Activated effector memory CD4-positive, alpha-beta T cell treated with anti-CD3 and anti-CD28 coated beads, Interleukin-2, amount 50 U/mL, for 16 hours (primary cell): ENCODE measurements around the gene OSCP1.

Source experiments
- DNase-seq: peaks from one replicate; pipeline ENCODE4 v3.0.0-alpha.2; 2020

The OSCP1 gene

DNA sequence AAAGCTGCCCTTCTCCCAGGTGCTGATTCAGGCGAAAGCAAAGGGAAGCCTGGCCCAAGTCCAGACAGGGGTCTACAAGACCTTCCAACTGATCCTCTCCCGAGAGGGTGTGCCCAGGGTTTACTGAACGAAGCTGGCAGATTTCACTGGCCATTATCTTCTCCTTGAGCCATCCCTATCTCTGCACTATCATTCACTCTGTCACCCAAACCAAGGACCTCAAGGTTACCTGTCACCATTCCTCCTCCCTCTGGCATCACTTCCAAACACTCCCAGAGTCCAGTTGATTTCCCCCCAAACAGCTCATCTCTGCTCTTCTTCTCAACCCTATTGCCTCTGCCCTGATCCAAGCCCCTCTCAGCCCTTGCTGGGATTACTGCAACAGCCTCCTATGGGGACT lies 69.5 kb downstream of the OSCP1 start:
- no peak for DNase-seq

DNA sequence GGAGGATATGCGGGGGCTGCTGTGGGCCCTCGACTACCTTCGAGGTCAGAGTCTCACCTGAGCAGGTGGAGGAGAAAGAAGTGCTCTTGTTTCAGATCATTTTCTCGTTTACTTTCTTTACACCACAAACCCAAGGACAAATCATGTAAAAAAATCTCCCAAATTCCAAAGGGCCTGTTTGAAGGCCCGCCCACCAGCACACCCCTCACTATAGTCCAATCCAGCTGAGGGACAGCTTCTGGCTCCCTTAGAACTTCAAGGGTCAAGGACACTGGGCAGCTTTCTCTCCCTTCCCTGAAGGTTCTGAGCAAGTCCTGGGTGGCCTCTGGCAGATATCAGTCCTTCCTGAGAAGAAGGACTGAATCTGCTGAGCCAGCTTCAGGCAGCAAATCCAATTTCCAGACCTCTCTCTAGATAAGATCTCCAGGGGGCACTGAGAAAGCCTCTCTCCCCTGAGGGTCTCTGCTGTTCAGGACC lies 70.1 kb downstream of the OSCP1 start:
- DNase-seq: no peak

DNA sequence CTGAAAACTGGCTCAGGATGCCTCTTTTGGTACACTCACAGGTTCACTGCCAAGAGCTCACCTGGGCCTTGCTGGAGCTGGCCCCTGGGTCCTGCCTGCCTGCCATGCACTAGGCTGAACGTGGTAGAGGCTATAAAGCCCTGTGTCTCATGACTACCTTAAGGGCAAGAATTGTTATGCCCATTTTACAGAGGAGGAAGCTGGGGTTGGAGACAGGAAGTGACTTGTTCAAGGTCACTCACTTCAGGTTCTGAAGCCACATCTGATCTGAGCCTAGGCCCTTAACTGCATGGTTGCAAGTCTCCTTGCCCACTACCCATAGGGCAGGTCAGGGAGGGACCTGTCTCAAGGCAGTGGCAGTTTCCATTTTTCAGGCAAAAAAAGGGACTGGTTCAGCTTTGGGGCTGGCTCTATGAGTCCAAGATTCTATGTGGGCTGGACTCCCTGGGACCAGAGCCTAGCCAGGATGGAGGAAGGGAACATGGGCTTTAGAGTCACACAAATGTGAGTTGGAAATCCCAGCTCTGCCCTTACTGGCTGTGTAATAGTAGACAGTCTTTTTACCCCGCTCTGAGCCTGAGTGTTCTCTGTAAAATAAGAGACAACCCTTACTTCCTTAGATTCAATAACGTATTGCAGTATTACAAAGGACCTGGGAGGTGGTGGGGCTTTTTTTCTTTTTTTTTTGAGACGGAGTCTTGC lies 72.3 kb downstream of the OSCP1 start:
- no peak for DNase-seq

DNA sequence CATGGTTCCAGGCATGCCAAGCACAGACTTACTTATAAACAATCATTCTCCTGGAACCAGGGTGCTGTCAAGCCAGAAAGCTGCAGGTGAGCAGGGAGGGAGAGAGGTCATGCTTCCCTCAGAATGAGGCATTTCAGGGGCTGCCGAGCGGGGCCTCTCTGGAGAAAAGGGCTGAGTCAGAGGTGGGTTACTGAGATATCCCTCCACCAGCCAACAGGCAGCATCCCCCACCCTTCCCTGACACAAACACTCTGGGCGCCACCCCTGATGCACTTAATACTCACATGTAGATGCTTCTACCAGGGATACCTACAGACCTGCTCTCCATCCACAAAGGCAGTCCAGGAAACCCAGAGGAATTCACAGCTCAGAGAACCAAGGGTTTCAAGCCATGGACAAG lies 77.6 kb downstream of the OSCP1 start:
- no peak for DNase-seq

DNA sequence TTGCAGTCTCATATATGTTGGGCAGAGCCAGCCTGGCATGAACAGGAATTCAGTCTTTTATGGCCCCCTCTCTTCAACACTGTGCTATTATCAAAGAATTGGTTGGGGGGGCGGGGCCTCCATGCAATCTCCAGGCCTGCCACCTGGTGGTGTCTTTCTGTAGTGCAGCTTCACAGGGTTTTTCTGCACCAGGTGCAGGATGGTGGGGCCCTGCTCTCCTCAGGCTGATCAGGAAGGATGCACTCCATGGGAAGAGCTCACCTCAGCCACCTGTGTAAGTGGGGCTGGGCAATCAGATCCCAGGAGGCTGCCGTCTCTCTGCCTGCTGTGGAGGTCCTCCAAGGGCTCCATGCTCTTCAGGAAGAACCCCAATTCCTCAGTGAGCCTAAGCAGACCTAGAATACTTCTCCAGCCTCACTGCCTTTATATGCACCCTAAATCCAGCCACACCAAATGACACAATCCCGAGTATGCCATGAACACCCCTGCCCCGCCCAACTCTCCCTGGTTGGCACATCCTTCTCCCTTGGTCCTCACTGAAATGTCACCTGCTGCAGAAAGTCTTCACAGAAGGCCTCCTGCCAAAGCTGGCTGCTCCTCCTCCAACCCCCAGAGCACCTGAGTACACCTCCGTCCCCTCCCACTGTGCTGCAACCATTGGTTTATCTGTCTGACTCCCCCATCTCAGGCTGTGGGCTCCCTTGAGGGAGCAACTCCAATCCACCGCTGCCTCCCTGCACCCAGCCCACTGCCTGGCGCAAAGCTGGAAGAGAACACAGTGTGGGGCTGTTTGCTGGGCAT lies 81.0 kb downstream of the OSCP1 start:
- DNase-seq: peak; percentile 94
